ENCODE measurements around the gene AGTPBP1. TPM values are rescaled to one million over a fixed set of nuclear protein-coding genes. Genes with fewer than 3 reads are reported as not detected.
A peak's percentile ranks its signal among the peaks of the same experiment; 100 is the strongest.

The AGTPBP1 gene
- total and polyA plus RNA-seq, 4 donors: 8.6 to 32.7 (median 18.3) TPM

DNA sequence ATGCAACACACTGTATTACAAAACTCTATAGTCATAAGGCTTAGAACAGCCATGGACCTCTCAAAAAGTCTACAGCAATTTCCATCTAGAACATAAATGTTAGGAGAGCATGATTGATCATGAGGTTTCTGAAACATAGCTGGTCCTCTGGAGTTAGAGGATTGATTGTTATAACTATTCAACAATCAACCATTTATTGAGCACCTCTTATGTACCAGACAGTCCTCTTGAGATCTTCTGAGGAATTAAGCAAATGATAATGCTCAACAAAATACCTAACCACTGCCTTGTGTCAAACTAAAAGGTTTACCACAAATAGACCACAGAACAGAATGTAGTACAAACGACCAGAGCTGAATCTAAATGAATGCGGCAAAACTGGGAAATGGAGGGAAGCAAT lies 3.4 kb upstream of the AGTPBP1 start:
- ATAC-seq (ENCODE audit: low FRiP score) (no peak), DNase-seq (no peak)
- no peak overlapping the region for H3K4me3 ChIP-seq (ENCODE audit: low read length in 2 of 2)
- no peaks in the 10 kb centered on the region for H3K9me3 ChIP-seq (ENCODE audit: control insufficient read depth, low read length)
- no peak overlapping the region for H3K27ac ChIP-seq (ENCODE audit: low read depth in 1 of 2, low read length in 2 of 2)
- WGBS, 2 donors: 86 to 88% methylated on average over 2 of the region's 2 CpGs
- H3K4me1 ChIP-seq (ENCODE audit: control insufficient read depth in 1 of 2, insufficient read depth in 2 of 2, low read length in 2 of 2): no peaks in the 10 kb centered on the region
- H3K36me3 ChIP-seq (ENCODE audit: control insufficient read depth in 1 of 2, insufficient read depth in 2 of 2, low read length in 1 of 2): no peaks in the 10 kb centered on the region
- H3K27me3 ChIP-seq (ENCODE audit: control insufficient read depth in 1 of 2, insufficient read depth in 2 of 2, low read length in 1 of 2): no peaks in the 10 kb centered on the region
- intact Hi-C loops (cut with DNase I): no loop called here

- DNase-seq: no peak
- Histone ChIP-seq H3K4me3 (ENCODE audit: low read length in 2 of 2) (no peak overlapping the region), H3K27me3 (ENCODE audit: control insufficient read depth in 1 of 2, insufficient read depth in 2 of 2, low read length in 1 of 2) (no peaks in the 10 kb centered on the region), H3K9me3 (ENCODE audit: control insufficient read depth, low read length) (no peaks in the 10 kb centered on the region), H3K27ac (ENCODE audit: low read depth in 1 of 2, low read length in 2 of 2) (no peak overlapping the region), H3K4me1 (ENCODE audit: control insufficient read depth in 1 of 2, insufficient read depth in 2 of 2, low read length in 2 of 2) (no peaks in the 10 kb centered on the region), H3K36me3 (ENCODE audit: control insufficient read depth in 1 of 2, insufficient read depth in 2 of 2, low read length in 1 of 2) (no peaks in the 10 kb centered on the region)
- intact Hi-C loops (cut with DNase I): loop anchor here (5.0 kb wide), 3 partner anchors 47 to 198 kb away; partner anchors contain the start of gene NAA35 (in 2 of the 2)
- ATAC-seq (ENCODE audit: low FRiP score): no peak
- 82 to 86% methylated on average over 7 of the region's 7 CpGs for WGBS, 2 donors
Observed at GRCh38 chr9:85744480-85744879, 2.7 kb upstream of the AGTPBP1 start.

GRCh38 chr9:85743275-85744128 lies 1.7 kb upstream of the AGTPBP1 start:
- Histone ChIP-seq H3K36me3 (ENCODE audit: control insufficient read depth in 1 of 2, insufficient read depth in 2 of 2, low read length in 1 of 2) (no peaks in the 10 kb centered on the region), H3K4me1 (ENCODE audit: control insufficient read depth in 1 of 2, insufficient read depth in 2 of 2, low read length in 2 of 2) (no peaks in the 10 kb centered on the region), H3K27me3 (ENCODE audit: control insufficient read depth in 1 of 2, insufficient read depth in 2 of 2, low read length in 1 of 2) (no peaks in the 10 kb centered on the region), H3K4me3 (ENCODE audit: low read length in 2 of 2) (no peak overlapping the region), H3K9me3 (ENCODE audit: control insufficient read depth, low read length) (no peaks in the 10 kb centered on the region), H3K27ac (ENCODE audit: low read depth in 1 of 2, low read length in 2 of 2) (no peak overlapping the region)
- ATAC-seq (ENCODE audit: low FRiP score) (no peak), DNase-seq (peak in 1 of 2 donors; percentile 66)
- intact Hi-C loops (cut with DNase I): loop anchor here (5.0 kb wide), 3 partner anchors 46 to 199 kb away; partner anchors contain the start of gene NAA35 (in 2 of the 2)
- 59 to 60% methylated on average over 14 of the region's 14 CpGs for WGBS, 2 donors

DNA sequence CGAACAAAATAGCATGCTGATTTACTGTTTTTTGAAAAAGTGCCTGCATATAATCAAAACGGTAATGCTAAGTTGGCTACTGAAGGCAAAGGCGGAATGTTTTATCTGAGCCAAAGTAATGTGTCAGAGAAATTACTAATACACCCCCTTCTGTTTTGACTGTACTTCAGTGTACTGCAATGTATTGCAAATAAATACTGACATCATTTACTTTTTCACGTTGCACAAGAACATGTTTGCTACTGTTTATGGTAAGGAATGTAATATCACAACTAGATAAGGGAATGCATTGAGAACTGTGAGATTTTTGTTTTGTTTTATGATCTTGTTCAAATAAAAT lies 813 bp upstream of the AGTPBP1 start:
- ATAC-seq (ENCODE audit: low FRiP score) (no peak), DNase-seq (no peak)
- no peaks in the 10 kb centered on the region for H3K27me3 ChIP-seq (ENCODE audit: control insufficient read depth in 1 of 2, insufficient read depth in 2 of 2, low read length in 1 of 2)
- no peak overlapping the region for H3K27ac ChIP-seq (ENCODE audit: low read depth in 1 of 2, low read length in 2 of 2)
- no peaks in the 10 kb centered on the region for H3K4me1 ChIP-seq (ENCODE audit: control insufficient read depth in 1 of 2, insufficient read depth in 2 of 2, low read length in 2 of 2)
- peak overlapping the region; percentile 38 to 87 for H3K4me3 ChIP-seq (ENCODE audit: low read length in 2 of 2)
- no peaks in the 10 kb centered on the region for H3K36me3 ChIP-seq (ENCODE audit: control insufficient read depth in 1 of 2, insufficient read depth in 2 of 2, low read length in 1 of 2)
- intact Hi-C loops (cut with DNase I): loop anchor here (5.0 kb wide), 3 partner anchors 45 to 200 kb away; partner anchors contain the start of gene NAA35 (in 2 of the 2)
- H3K9me3 ChIP-seq (ENCODE audit: control insufficient read depth, low read length): no peaks in the 10 kb centered on the region
- 0 to 2% methylated on average over 4 of the region's 4 CpGs for WGBS, 2 donors

DNA sequence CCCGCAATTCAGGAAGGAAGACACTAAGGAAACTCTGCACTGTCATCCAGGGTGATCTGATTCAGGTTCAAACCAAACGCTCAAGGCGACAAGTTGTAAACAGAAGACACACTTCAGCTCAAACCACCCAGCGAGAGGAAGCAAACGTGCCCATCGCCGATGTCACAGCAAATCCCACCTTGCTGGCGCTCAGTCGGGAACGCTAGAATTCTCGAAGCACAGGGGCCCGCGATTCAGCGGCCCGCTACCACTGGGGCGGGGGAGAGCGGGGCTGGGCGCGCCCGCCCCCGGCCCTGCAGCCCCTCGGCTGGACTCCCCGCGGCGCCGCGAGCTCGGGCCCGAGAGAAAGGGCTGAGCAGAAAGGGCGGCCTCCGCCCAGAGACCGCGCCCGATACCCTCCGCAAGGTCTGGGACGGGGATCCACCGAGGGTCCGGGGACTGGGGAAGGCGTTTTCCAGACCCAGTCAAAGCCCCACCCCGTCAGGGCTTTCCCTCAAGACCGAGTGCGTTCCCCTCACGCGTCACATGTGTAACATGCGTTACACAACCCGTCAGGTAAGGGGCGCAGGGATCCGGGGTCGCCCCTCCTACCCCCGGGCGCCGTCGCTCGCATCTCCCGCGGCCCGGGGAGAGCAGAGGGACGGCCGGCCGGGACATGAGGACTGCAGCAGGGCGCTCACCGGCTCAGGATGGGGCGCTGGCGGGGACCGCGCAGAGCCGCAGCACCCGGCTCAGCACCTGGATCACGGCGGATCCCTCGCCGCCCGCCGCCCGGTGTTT lies 469 bp downstream of the AGTPBP1 start:
- ATAC-seq (ENCODE audit: low FRiP score) (peak; percentile 68), DNase-seq (peak; percentile 64 to 79)
- H3K36me3 ChIP-seq (ENCODE audit: control insufficient read depth in 1 of 2, insufficient read depth in 2 of 2, low read length in 1 of 2): no peaks in the 10 kb centered on the region
- intact Hi-C loops (cut with DNase I): loop anchor here (5.0 kb wide), 3 partner anchors 44 to 201 kb away; partner anchors contain the start of gene NAA35 (in 2 of the 2)
- no peaks in the 10 kb centered on the region for H3K4me1 ChIP-seq (ENCODE audit: control insufficient read depth in 1 of 2, insufficient read depth in 2 of 2, low read length in 2 of 2)
- H3K27me3 ChIP-seq (ENCODE audit: control insufficient read depth in 1 of 2, insufficient read depth in 2 of 2, low read length in 1 of 2): no peaks in the 10 kb centered on the region
- H3K27ac ChIP-seq (ENCODE audit: low read depth in 1 of 2, low read length in 2 of 2): peak overlapping the region in 1 of 2 donors; percentile 0
- no peaks in the 10 kb centered on the region for H3K9me3 ChIP-seq (ENCODE audit: control insufficient read depth, low read length)
- WGBS, 2 donors: 0 to 1% methylated on average over 72 to 75 of the region's 75 CpGs
- peak overlapping the region; percentile 10 to 86 for H3K4me3 ChIP-seq (ENCODE audit: low read length in 2 of 2)

DNA sequence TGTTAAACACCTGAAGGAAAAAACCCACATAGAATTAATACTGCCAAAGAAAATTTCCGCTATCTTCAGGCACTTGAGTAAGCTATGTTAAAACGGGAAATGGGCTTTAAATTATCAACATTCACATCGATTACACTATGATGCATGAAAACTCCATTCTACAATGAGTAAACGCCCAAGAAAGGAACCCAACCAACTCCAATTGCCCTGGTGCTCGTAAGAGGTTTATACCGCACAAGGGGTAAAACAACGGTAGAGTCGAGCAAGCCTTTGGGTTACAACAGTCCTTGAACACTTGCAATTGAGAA lies 1.0 kb downstream of the AGTPBP1 start:
- Histone ChIP-seq H3K4me1 (ENCODE audit: control insufficient read depth in 1 of 2, insufficient read depth in 2 of 2, low read length in 2 of 2) (no peaks in the 10 kb centered on the region), H3K27me3 (ENCODE audit: control insufficient read depth in 1 of 2, insufficient read depth in 2 of 2, low read length in 1 of 2) (no peaks in the 10 kb centered on the region), H3K4me3 (ENCODE audit: low read length in 2 of 2) (peak overlapping the region; percentile 10 to 86), H3K36me3 (ENCODE audit: control insufficient read depth in 1 of 2, insufficient read depth in 2 of 2, low read length in 1 of 2) (no peaks in the 10 kb centered on the region), H3K9me3 (ENCODE audit: control insufficient read depth, low read length) (no peaks in the 10 kb centered on the region), H3K27ac (ENCODE audit: low read depth in 1 of 2, low read length in 2 of 2) (peak overlapping the region in 1 of 2 donors; percentile 0)
- intact Hi-C loops (cut with DNase I): loop anchor here (5.0 kb wide), 3 partner anchors 43 to 202 kb away; partner anchors contain the start of gene NAA35 (in 2 of the 2)
- ATAC-seq (ENCODE audit: low FRiP score): no peak
- WGBS, 2 donors: 1% methylated on average over 8 of the region's 8 CpGs
- no peak for DNase-seq

DNA sequence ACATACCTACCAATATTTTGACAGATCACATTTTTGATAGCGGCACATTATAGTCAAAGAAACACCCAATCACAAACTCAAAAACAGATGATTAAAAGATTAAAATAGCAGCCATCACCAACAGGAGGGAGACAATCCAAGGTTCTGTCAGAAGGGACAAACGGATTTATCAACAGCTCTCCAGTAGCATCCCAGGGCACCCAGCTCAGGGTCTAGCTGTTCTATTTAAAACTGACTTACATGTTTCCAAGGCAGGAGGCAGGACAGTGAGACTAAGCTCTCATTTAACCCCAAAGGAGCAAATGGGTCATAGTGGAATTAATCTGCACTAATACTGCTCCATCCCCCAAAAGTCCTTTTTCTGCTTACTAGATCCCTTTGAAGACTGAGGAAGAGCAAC lies 3.2 kb downstream of the AGTPBP1 start:
- Histone ChIP-seq H3K27me3 (ENCODE audit: control insufficient read depth in 1 of 2, insufficient read depth in 2 of 2, low read length in 1 of 2) (no peaks in the 10 kb centered on the region), H3K27ac (ENCODE audit: low read depth in 1 of 2, low read length in 2 of 2) (no peak overlapping the region), H3K36me3 (ENCODE audit: control insufficient read depth in 1 of 2, insufficient read depth in 2 of 2, low read length in 1 of 2) (no peaks in the 10 kb centered on the region), H3K4me1 (ENCODE audit: control insufficient read depth in 1 of 2, insufficient read depth in 2 of 2, low read length in 2 of 2) (no peaks in the 10 kb centered on the region), H3K9me3 (ENCODE audit: control insufficient read depth, low read length) (no peaks in the 10 kb centered on the region), H3K4me3 (ENCODE audit: low read length in 2 of 2) (no peak overlapping the region)
- 66 to 71% methylated on average over 2 of the region's 2 CpGs for WGBS, 2 donors
- DNase-seq: no peak
- intact Hi-C loops (cut with DNase I): no loop called here
- no peak for ATAC-seq (ENCODE audit: low FRiP score)

GRCh38 chr9:85737671-85738070 lies 4.1 kb downstream of the AGTPBP1 start:
- DNase-seq: no peak
- Histone ChIP-seq H3K27me3 (ENCODE audit: control insufficient read depth in 1 of 2, insufficient read depth in 2 of 2, low read length in 1 of 2) (no peaks in the 10 kb centered on the region), H3K36me3 (ENCODE audit: control insufficient read depth in 1 of 2, insufficient read depth in 2 of 2, low read length in 1 of 2) (no peaks in the 10 kb centered on the region), H3K4me3 (ENCODE audit: low read length in 2 of 2) (no peak overlapping the region), H3K4me1 (ENCODE audit: control insufficient read depth in 1 of 2, insufficient read depth in 2 of 2, low read length in 2 of 2) (no peaks in the 10 kb centered on the region), H3K9me3 (ENCODE audit: control insufficient read depth, low read length) (no peaks in the 10 kb centered on the region), H3K27ac (ENCODE audit: low read depth in 1 of 2, low read length in 2 of 2) (no peak overlapping the region)
- no peak for ATAC-seq (ENCODE audit: low FRiP score)
- intact Hi-C loops (cut with DNase I): no loop called here
- WGBS, 2 donors: 96 to 99% methylated on average over 3 of the region's 3 CpGs
